ENCODE measurements around the gene PXK.

The PXK gene

DNA sequence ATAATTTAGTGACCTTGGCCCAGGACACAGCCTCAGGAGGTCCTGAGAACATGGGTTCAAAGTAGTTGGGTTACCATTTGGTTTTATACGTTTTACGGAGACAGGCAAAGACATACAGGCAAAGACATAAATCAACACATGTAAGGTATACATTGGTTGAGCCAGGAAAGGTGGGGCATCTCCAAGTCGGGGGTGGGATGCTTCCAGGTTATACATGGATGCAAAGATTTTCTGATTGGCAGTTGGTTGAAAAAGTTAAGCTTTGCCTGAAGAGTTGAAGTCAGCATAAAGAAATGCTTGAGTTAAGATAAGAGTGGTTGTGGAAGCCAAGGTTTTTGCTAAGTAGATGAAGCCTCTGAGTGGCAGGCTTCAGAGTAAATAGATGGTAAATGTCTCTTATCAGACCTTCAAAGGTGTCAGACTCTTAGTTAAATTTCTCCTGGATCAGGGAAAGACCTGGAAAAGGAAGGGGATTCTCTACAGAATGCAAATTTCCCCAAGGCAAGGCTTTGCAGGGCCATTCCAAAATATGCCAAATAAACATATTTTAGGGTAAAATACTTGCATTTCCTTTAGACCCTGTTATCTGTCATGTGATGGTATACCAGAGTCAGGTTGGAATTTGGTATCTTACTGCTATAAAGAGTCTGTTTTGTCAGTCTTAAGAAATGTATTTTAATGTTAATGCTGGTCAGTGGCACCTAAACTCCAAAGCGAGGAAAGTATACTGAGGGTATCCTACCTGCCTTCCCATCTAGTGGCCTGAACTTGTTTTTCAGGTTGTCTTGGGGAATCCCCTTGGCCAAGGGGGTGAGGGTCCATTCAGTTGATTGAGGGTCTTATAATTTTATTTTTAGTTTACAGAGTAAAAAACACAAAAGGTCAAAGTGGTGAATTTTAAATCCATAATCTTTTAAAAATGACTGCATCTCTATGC is 109.1 kb downstream of the PXK start:
- Histone ChIP-seq H3K9me2 (replicated peaks; ENCODE audit: insufficient read depth, low read length) (no peaks in the 10 kb centered on the region), H3K27ac (ENCODE audit: low read length) (no peak overlapping the region)

DNA sequence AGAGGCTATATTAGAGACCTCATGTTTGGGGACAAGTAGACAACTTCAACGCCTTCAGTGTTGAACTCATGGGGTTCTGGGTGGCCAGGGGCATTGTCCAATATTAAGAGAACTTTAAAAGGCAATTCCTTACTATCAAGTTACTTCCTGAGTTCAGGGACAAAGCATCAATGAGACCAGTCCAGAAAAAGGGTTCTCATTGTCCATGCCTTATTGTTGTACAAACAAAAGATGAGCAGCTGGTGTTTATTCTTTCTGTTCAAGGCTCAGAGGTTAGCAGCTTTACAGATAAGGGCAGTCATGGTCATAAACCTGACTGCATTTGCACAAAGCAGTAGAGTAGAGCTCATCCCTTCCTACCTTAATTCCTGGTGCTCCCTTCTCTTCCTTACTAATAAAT is 119.5 kb downstream of the PXK start:
- no peaks in the 10 kb centered on the region for H3K79me2 ChIP-seq (ENCODE audit: low read length)
- H3K27ac ChIP-seq (ENCODE audit: low read length), result no peak overlapping the region
- no peaks in the 10 kb centered on the region for H3K27me3 ChIP-seq (replicated peaks; ENCODE audit: insufficient read depth, low read length)
- no peaks in the 10 kb centered on the region for H3F3A ChIP-seq (ENCODE audit: insufficient read depth, low read length)
- TF ChIP-seq EZH2phosphoT487 (IDR thresholded peaks at IDR 0.05; ENCODE audit: low read length) (no peak), CTCF (IDR thresholded peaks at IDR 0.05; ENCODE audit: low read length) (no peak), EZH2 (optimal IDR thresholded peaks at IDR 0.05; ENCODE audit: low read depth, low read length) (no peak)
- H3K4me2 ChIP-seq (ENCODE audit: low read depth, low read length), result no peak overlapping the region
- no peak overlapping the region for H2AFZ ChIP-seq (ENCODE audit: low read length)
- H3K4me3 ChIP-seq (ENCODE audit: low read length), result no peak overlapping the region
- no peaks in the 10 kb centered on the region for H3K9me3 ChIP-seq (replicated peaks; ENCODE audit: insufficient read depth, low read length)
- no peak overlapping the region for H3K9ac ChIP-seq (ENCODE audit: low read length)
- H4K20me1 ChIP-seq (ENCODE audit: insufficient read depth, low read length), result no peaks in the 10 kb centered on the region
- DNase-seq, result no peak
- H3K9me2 ChIP-seq (replicated peaks; ENCODE audit: insufficient read depth, low read length), result no peaks in the 10 kb centered on the region
- no peaks in the 10 kb centered on the region for H3K4me1 ChIP-seq (ENCODE audit: low read length)
- no peaks in the 10 kb centered on the region for H3K36me3 ChIP-seq (replicated peaks; ENCODE audit: insufficient read depth, low read length)

More for the DNA sequence above, 109.1 kb downstream of the PXK start:
- no peaks in the 10 kb centered on the region for H3K9me3 ChIP-seq (replicated peaks; ENCODE audit: insufficient read depth, low read length)
- H3K4me1 ChIP-seq (ENCODE audit: low read length), result no peaks in the 10 kb centered on the region
- no peak for DNase-seq
- no peaks in the 10 kb centered on the region for H3K27me3 ChIP-seq (replicated peaks; ENCODE audit: insufficient read depth, low read length)
- no peaks in the 10 kb centered on the region for H4K20me1 ChIP-seq (ENCODE audit: insufficient read depth, low read length)
- H3F3A ChIP-seq (ENCODE audit: insufficient read depth, low read length), result no peaks in the 10 kb centered on the region
- no peak overlapping the region for H3K4me2 ChIP-seq (ENCODE audit: low read depth, low read length)
- no peaks in the 10 kb centered on the region for H3K36me3 ChIP-seq (replicated peaks; ENCODE audit: insufficient read depth, low read length)
- no peak overlapping the region for H3K9ac ChIP-seq (ENCODE audit: low read length)
- H3K4me3 ChIP-seq (ENCODE audit: low read length), result no peak overlapping the region
- TF ChIP-seq CTCF (IDR thresholded peaks at IDR 0.05; ENCODE audit: low read length) (no peak), EZH2 (optimal IDR thresholded peaks at IDR 0.05; ENCODE audit: low read depth, low read length) (no peak), EZH2phosphoT487 (IDR thresholded peaks at IDR 0.05; ENCODE audit: low read length) (no peak)
- no peak overlapping the region for H2AFZ ChIP-seq (ENCODE audit: low read length)
- no peaks in the 10 kb centered on the region for H3K79me2 ChIP-seq (ENCODE audit: low read length)

DNA sequence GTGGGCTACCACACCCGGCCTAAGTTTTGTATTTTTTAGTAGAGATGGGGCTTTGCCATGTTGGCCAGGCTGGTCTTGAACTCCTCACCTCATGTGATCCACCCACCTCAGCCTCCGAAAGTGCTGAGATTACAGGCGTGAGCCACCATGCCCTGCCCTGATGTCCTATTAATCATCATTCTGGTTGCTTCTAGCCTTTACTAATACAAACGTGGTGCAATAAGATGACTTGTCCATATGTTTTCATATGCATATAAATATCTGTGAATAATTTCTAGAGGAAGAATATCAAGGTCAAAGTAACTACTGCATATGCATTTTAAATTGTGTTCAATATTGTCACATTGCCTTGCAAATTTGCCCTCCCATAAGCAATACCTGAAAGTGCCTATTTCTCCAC is 126.5 kb downstream of the PXK start:
- H2AFZ ChIP-seq (ENCODE audit: low read length), result no peak overlapping the region
- H3K4me2 ChIP-seq (ENCODE audit: low read depth, low read length), result no peak overlapping the region
- H3K9me2 ChIP-seq (replicated peaks; ENCODE audit: insufficient read depth, low read length), result no peaks in the 10 kb centered on the region
- no peaks in the 10 kb centered on the region for H3K36me3 ChIP-seq (replicated peaks; ENCODE audit: insufficient read depth, low read length)
- TF ChIP-seq EZH2 (optimal IDR thresholded peaks at IDR 0.05; ENCODE audit: low read depth, low read length), result no peak
- no peak for TF ChIP-seq CTCF (IDR thresholded peaks at IDR 0.05; ENCODE audit: low read length)
- TF ChIP-seq EZH2phosphoT487 (IDR thresholded peaks at IDR 0.05; ENCODE audit: low read length), result no peak
- no peaks in the 10 kb centered on the region for H3F3A ChIP-seq (ENCODE audit: insufficient read depth, low read length)
- no peak for DNase-seq
- no peak overlapping the region for H3K27ac ChIP-seq (ENCODE audit: low read length)
- H3K9me3 ChIP-seq (replicated peaks; ENCODE audit: insufficient read depth, low read length), result no peaks in the 10 kb centered on the region
- H3K4me1 ChIP-seq (ENCODE audit: low read length), result no peaks in the 10 kb centered on the region
- H3K4me3 ChIP-seq (ENCODE audit: low read length), result no peak overlapping the region
- no peak overlapping the region for H3K9ac ChIP-seq (ENCODE audit: low read length)
- H3K79me2 ChIP-seq (ENCODE audit: low read length), result no peaks in the 10 kb centered on the region
- no peaks in the 10 kb centered on the region for H3K27me3 ChIP-seq (replicated peaks; ENCODE audit: insufficient read depth, low read length)
- H4K20me1 ChIP-seq (ENCODE audit: insufficient read depth, low read length), result no peaks in the 10 kb centered on the region
